NCI-H2227 (cell line): ENCODE results near the gene SHCBP1.
"Not testable (repeated sequence)": the region's sequence is repeated elsewhere in the genome, so short reads cannot be mapped to it uniquely, and the experiment has no call there.

Experiments
- DNase-seq: peaks from one replicate; lab custom pipeline; 2025; ENCODE audit not compliant: unreplicated experiment; lab: John Stamatoyannopoulos, UW

The SHCBP1 gene

GRCh38 chr16:46621006-46621933 lies at the start of gene SHCBP1:
Gene SHCBP1, minus strand, starts transcription at chr16:46621379. Its CDS starts 20 bp downstream, at chr16:46621359.
- DNase-seq: peak; percentile 83

- no peak for DNase-seq
These were observed 40.9 kb upstream of the SHCBP1 start for GRCh38 chr16:46662123-46662522.

GRCh38 chr16:46658925-46659324 lies 37.7 kb upstream of the SHCBP1 start:
- no peak for DNase-seq

- no peak for DNase-seq
These were observed 30.1 kb upstream of the SHCBP1 start for GRCh38 chr16:46651305-46651704.

GRCh38 chr16:46650254-46650623 lies 29.1 kb upstream of the SHCBP1 start:
- DNase-seq: no peak

- no peak for DNase-seq
These were observed 28.5 kb upstream of the SHCBP1 start for GRCh38 chr16:46649588-46650253.

- DNase-seq: no peak
These were observed 27.5 kb upstream of the SHCBP1 start for GRCh38 chr16:46648656-46649055.

GRCh38 chr16:46638947-46639925 lies 18.1 kb upstream of the SHCBP1 start:
- no peak for DNase-seq

- peak; percentile 75 for DNase-seq
These were observed 11.9 kb upstream of the SHCBP1 start for GRCh38 chr16:46632778-46633733.

GRCh38 chr16:46629331-46630219 lies 8.4 kb upstream of the SHCBP1 start:
- DNase-seq: peak; percentile 68

- DNase-seq: no peak
These were observed 6.6 kb upstream of the SHCBP1 start for GRCh38 chr16:46627746-46628145.

GRCh38 chr16:46626681-46627080 lies 5.5 kb upstream of the SHCBP1 start:
- DNase-seq: not testable (repeated sequence)

GRCh38 chr16:46624862-46625261 lies 3.7 kb upstream of the SHCBP1 start:
- DNase-seq: not testable (repeated sequence)

GRCh38 chr16:46623707-46624106 lies 2.5 kb upstream of the SHCBP1 start:
- not testable (repeated sequence) for DNase-seq

- not testable (repeated sequence) for DNase-seq
These were observed 2.1 kb upstream of the SHCBP1 start for GRCh38 chr16:46623246-46623645.

GRCh38 chr16:46621934-46622676 lies 926 bp upstream of the SHCBP1 start:
- DNase-seq: no peak

- no peak for DNase-seq
These were observed 743 bp downstream of the SHCBP1 start for GRCh38 chr16:46620266-46621005.
